ENCODE data around the gene EXD2. TPM values are rescaled to one million over a fixed set of nuclear protein-coding genes. Genes with fewer than 3 reads are reported as not detected.

Gene EXD2
- total RNA-seq, 1 donor from 2014 or later: 26.2 TPM

DNA sequence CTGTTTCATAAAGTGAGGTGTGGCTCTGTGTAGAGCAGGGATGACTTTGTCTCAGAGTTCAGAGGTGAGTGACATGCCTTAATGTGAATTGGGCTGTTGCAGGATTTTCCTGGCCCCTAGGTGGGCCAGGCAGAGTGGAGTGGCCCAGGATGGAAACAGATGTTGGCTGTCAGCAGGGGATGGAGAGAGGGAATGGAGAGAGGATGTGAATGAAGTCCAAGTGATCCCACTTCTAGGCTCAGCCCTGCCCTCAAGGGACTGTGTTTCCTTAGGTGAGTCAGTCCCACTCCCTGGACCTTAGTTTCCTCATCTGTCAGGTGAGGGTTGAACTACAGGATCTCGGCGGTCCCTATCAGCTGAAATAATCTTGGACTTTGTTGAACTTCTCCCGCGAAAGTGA, 76.2 kb downstream of the EXD2 start:
- Mint-ChIP-seq H3K27me3 (peaks cover 12% of the 10 kb centered on the region), H3K4me3 (no peak overlapping the region), H3K9me3 (no peaks in the 10 kb centered on the region), H3K4me1 (ENCODE audit: unreplicated experiment) (no peaks in the 10 kb centered on the region), H3K36me3 (no peaks in the 10 kb centered on the region), H3K27ac (no peak overlapping the region)
- DNase-seq (ENCODE audit: extremely low spot score, unreplicated experiment): no peak
- TF ChIP-seq, protein P1, sequence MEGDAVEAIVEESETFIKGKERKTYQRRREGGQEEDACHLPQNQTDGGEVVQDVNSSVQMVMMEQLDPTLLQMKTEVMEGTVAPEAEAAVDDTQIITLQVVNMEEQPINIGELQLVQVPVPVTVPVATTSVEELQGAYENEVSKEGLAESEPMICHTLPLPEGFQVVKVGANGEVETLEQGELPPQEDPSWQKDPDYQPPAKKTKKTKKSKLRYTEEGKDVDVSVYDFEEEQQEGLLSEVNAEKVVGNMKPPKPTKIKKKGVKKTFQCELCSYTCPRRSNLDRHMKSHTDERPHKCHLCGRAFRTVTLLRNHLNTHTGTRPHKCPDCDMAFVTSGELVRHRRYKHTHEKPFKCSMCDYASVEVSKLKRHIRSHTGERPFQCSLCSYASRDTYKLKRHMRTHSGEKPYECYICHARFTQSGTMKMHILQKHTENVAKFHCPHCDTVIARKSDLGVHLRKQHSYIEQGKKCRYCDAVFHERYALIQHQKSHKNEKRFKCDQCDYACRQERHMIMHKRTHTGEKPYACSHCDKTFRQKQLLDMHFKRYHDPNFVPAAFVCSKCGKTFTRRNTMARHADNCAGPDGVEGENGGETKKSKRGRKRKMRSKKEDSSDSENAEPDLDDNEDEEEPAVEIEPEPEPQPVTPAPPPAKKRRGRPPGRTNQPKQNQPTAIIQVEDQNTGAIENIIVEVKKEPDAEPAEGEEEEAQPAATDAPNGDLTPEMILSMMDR (conservative IDR thresholded peaks at IDR 0.05): no peak

DNA sequence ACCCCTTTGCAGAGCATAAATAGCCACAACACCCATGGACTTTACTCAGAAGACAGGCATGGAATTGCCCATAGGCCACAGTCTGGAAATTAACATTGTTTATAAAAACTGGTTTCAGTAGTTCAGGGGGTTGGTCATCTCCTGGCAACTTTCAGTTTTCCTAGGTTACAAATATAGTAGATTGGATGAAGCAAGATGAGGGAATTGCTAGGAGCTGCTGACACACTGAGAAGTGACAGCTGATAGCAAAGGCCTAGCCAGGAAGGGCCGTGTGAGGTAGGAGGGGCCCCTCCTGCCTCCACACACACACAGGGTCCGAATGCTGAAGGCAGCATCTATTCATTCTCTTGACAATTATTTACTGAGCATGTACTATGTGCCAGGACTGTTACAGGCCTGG, 76.9 kb downstream of the EXD2 start:
- TF ChIP-seq, protein P1 (conservative IDR thresholded peaks at IDR 0.05): no peak
- Mint-ChIP-seq H3K4me1 (ENCODE audit: unreplicated experiment) (no peaks in the 10 kb centered on the region), H3K36me3 (no peaks in the 10 kb centered on the region), H3K27ac (no peak overlapping the region), H3K4me3 (no peak overlapping the region), H3K27me3 (peaks cover 9% of the 10 kb centered on the region), H3K9me3 (no peaks in the 10 kb centered on the region)
- no peak for DNase-seq (ENCODE audit: extremely low spot score, unreplicated experiment)

DNA sequence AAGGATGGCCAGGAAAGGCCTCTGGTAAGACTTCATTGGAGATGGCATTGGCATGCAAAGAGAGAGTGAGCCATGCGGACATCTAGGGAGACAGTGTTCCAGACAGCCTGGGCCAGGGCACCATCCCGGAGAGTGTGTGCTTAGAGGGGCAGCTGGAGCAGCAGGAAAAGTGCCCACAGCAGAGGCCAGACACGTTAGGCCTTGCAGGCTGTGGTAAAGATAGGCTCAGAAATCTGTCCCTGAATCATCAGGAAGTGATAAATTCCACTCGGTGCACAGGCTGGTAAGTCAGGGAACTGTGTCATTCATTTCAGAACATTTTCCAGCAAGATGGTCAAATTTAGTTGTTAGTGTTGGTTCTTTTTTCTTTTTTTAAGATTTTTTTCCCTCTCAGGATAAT, 77.5 kb downstream of the EXD2 start:
- TF ChIP-seq, protein P1 (conservative IDR thresholded peaks at IDR 0.05): no peak
- H3K36me3 Mint-ChIP-seq: no peaks in the 10 kb centered on the region
- H3K27me3 Mint-ChIP-seq: peaks cover 3% of the 10 kb centered on the region
- H3K4me3 Mint-ChIP-seq: no peak overlapping the region
- H3K27ac Mint-ChIP-seq: no peak overlapping the region
- H3K4me1 Mint-ChIP-seq (ENCODE audit: unreplicated experiment): no peaks in the 10 kb centered on the region
- no peaks in the 10 kb centered on the region for H3K9me3 Mint-ChIP-seq
- no peak for DNase-seq (ENCODE audit: extremely low spot score, unreplicated experiment)

- no peak for DNase-seq (ENCODE audit: extremely low spot score, unreplicated experiment)
- no peak overlapping the region for H3K4me3 Mint-ChIP-seq
- no peaks in the 10 kb centered on the region for H3K9me3 Mint-ChIP-seq
- TF ChIP-seq, protein P1 (conservative IDR thresholded peaks at IDR 0.05): no peak
- H3K4me1 Mint-ChIP-seq (ENCODE audit: unreplicated experiment): no peaks in the 10 kb centered on the region
- H3K27ac Mint-ChIP-seq: no peak overlapping the region
- H3K36me3 Mint-ChIP-seq: no peaks in the 10 kb centered on the region
- H3K27me3 Mint-ChIP-seq: peaks cover 3% of the 10 kb centered on the region
These were observed 78.1 kb downstream of the EXD2 start for GRCh38 chr14:69269381-69269780.

GRCh38 chr14:69270097-69270496, 78.8 kb downstream of the EXD2 start:
- Mint-ChIP-seq H3K9me3 (no peaks in the 10 kb centered on the region), H3K27ac (no peak overlapping the region), H3K27me3 (peaks cover 3% of the 10 kb centered on the region), H3K4me1 (ENCODE audit: unreplicated experiment) (no peaks in the 10 kb centered on the region), H3K4me3 (no peak overlapping the region), H3K36me3 (no peaks in the 10 kb centered on the region)
- no peak for DNase-seq (ENCODE audit: extremely low spot score, unreplicated experiment)
- TF ChIP-seq, protein P1 (conservative IDR thresholded peaks at IDR 0.05): no peak

Measured in type B pancreatic cell (in vitro differentiated cells).